Measurements from ENCODE around the gene VSTM4. TPM values are rescaled to one million over a fixed set of nuclear protein-coding genes. Genes with fewer than 3 reads are reported as not detected.

The VSTM4 gene
- total and polyA plus RNA-seq, 12 donors: 15.1 to 136 (median 60.3) TPM

DNA sequence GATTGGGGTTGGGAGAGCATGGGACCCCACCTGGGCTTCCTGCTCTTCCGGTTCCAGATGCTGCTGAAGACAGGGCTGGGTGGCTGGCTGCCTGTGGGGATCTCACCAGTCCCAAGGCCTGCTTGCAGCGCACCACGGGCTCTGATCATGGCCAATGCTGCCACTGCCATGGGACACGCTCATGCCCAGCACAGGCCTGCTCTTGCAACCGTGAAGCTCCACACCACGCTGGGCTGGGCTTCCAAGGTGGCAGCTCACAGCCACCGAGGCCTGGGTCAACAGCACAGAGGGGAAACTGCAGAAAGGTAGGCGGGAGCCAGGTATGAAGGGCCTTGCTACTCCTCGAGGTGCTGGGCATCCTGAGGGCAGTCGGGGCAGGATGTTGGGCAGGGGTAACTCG lies 103.6 kb downstream of the VSTM4 start:
- Histone ChIP-seq H3K9me3 (replicated peaks in 1 of 3) (no peaks in the 10 kb centered on the region), H3K4me1 (replicated peaks in 1 of 2) (peaks cover 0 to 33% of the 10 kb centered on the region in 2 donors), H3K4me3 (no peak overlapping the region), H3K36me3 (replicated peaks in 1 of 2) (no peaks in the 10 kb centered on the region), H3K27me3 (no peaks in the 10 kb centered on the region), H3K27ac (no peak overlapping the region)
- WGBS, 4 donors: 94 to 98% (median 96%) methylated on average over 4 to 11 of the region's 11 CpGs
- intact Hi-C loops (cut with DNase I): no loop called here
- TF ChIP-seq POLR2A (IDR thresholded peaks at IDR 0.05): no peak
- TF ChIP-seq, protein P1, sequence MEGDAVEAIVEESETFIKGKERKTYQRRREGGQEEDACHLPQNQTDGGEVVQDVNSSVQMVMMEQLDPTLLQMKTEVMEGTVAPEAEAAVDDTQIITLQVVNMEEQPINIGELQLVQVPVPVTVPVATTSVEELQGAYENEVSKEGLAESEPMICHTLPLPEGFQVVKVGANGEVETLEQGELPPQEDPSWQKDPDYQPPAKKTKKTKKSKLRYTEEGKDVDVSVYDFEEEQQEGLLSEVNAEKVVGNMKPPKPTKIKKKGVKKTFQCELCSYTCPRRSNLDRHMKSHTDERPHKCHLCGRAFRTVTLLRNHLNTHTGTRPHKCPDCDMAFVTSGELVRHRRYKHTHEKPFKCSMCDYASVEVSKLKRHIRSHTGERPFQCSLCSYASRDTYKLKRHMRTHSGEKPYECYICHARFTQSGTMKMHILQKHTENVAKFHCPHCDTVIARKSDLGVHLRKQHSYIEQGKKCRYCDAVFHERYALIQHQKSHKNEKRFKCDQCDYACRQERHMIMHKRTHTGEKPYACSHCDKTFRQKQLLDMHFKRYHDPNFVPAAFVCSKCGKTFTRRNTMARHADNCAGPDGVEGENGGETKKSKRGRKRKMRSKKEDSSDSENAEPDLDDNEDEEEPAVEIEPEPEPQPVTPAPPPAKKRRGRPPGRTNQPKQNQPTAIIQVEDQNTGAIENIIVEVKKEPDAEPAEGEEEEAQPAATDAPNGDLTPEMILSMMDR (IDR thresholded peaks at IDR 0.05): no peak
- no peak for DNase-seq

DNA sequence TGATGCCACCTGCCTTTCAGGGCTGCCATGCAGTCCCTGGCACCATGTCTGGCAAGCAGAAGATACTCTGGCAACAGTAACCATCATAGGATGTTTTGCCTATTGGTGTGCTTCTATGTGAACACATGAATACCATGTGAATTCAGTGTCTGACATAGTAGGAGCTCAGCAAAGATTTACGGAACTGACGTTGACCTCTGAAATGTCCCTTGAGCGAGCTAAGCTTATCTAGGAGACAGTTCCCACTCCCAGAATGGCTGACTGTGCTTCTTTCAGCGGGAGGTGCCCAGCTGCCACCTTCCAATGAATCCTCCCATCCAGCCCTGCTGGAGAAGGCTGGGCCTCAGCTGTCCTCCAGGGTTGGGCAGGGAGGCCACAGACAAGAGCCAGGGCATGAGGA lies 104.5 kb downstream of the VSTM4 start:
- no peak for DNase-seq
- intact Hi-C loops (cut with DNase I): no loop called here
- Histone ChIP-seq H3K27ac (no peak overlapping the region), H3K36me3 (replicated peaks in 1 of 2) (no peaks in the 10 kb centered on the region), H3K4me1 (replicated peaks in 1 of 2) (peaks cover 0 to 33% of the 10 kb centered on the region in 2 donors), H3K9me3 (replicated peaks in 1 of 3) (no peaks in the 10 kb centered on the region), H3K4me3 (no peak overlapping the region), H3K27me3 (no peaks in the 10 kb centered on the region)
- TF ChIP-seq, protein P1 (IDR thresholded peaks at IDR 0.05): no peak
- TF ChIP-seq POLR2A (IDR thresholded peaks at IDR 0.05): no peak
- WGBS, 4 donors: 28 to 38% (median 31%) methylated on average over 2 to 4 of the region's 4 CpGs

DNA sequence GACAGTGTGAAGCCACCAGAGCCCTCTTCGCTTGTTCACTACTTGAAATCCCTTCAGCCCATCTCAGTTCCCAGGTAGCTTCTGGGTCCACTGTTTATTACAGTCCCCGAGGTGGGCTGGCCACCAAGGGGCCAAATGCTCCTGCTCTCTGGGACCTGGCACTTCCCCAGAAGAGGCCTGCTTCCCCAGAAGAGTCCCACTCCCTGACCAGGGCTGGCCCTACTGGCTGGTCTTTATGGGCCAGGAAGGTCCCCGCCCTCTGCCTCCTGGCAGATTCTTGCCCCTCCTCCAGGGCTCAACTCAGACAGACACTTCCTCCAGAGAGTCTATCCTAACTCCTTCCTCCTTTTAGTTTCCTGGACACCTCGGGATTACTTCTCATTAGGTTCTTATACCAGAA lies 105.0 kb downstream of the VSTM4 start:
- H3K4me1 ChIP-seq (replicated peaks in 1 of 2): peaks cover 0 to 33% of the 10 kb centered on the region in 2 donors
- H3K36me3 ChIP-seq (replicated peaks in 1 of 2): no peaks in the 10 kb centered on the region
- no peaks in the 10 kb centered on the region for H3K9me3 ChIP-seq (replicated peaks in 1 of 3)
- H3K27ac ChIP-seq: no peak overlapping the region
- intact Hi-C loops (cut with DNase I): no loop called here
- H3K4me3 ChIP-seq: no peak overlapping the region
- no peaks in the 10 kb centered on the region for H3K27me3 ChIP-seq
- TF ChIP-seq, protein P1 (IDR thresholded peaks at IDR 0.05): no peak
- no peak for TF ChIP-seq POLR2A (IDR thresholded peaks at IDR 0.05)
- 64 to 72% (median 66%) methylated on average over 4 of the region's 4 CpGs for WGBS, 4 donors
- DNase-seq: no peak

DNA sequence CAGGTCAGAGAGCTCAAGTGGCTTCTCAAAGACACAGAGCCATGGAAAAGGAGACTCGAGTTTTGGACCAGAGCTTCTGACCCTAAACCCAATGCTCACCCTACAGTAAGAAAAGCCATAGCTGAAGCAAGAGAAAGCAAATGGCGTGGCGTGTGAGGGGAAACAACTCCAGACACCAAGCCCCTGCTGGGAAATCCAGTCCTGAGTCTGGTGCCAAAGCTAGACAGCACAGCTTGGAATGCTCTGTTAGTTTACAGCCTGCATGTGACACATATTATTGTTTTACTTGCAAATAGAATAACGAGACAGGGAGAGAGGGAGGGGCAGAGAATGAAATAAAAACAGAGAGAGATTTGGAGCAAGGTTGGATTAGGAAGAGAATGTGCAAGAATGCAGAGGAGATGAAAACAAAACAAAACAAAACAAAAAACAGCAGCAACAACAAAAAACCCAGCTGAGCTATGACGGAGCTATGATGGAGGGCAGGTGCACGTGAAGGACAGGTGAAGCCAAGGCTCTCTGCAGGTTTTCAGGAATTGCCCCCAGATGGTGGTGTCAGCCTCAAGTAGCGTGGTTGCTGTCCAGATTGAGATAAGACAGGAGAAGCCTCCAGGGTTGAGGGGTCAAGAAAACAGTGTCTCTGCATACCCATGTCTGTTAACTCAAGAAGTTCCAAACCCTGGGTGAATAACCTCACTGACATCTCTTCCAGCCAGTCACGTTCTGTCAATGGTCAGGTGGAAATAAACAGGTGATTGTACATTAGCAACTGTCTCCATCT lies 105.9 kb downstream of the VSTM4 start:
- 45 to 59% (median 54%) methylated on average over 8 of the region's 8 CpGs for WGBS, 4 donors
- no peak for DNase-seq
- TF ChIP-seq POLR2A (IDR thresholded peaks at IDR 0.05): no peak
- TF ChIP-seq, protein P1 (IDR thresholded peaks at IDR 0.05): no peak
- Histone ChIP-seq H3K27me3 (no peaks in the 10 kb centered on the region), H3K27ac (peak overlapping the region in 1 of 5 donors; percentile 26), H3K4me1 (replicated peaks in 1 of 2) (peaks cover 0 to 28% of the 10 kb centered on the region in 2 donors), H3K9me3 (replicated peaks in 1 of 3) (no peaks in the 10 kb centered on the region), H3K36me3 (replicated peaks in 1 of 2) (no peaks in the 10 kb centered on the region), H3K4me3 (no peak overlapping the region)
- intact Hi-C loops (cut with DNase I): no loop called here

All from adrenal gland (tissue), 12 donors.